ENCODE data around the gene DOCK9.
"Not testable (repeated sequence)": the region's sequence is repeated elsewhere in the genome, so short reads cannot be mapped to it uniquely, and the experiment has no call there.

Gene DOCK9

DNA sequence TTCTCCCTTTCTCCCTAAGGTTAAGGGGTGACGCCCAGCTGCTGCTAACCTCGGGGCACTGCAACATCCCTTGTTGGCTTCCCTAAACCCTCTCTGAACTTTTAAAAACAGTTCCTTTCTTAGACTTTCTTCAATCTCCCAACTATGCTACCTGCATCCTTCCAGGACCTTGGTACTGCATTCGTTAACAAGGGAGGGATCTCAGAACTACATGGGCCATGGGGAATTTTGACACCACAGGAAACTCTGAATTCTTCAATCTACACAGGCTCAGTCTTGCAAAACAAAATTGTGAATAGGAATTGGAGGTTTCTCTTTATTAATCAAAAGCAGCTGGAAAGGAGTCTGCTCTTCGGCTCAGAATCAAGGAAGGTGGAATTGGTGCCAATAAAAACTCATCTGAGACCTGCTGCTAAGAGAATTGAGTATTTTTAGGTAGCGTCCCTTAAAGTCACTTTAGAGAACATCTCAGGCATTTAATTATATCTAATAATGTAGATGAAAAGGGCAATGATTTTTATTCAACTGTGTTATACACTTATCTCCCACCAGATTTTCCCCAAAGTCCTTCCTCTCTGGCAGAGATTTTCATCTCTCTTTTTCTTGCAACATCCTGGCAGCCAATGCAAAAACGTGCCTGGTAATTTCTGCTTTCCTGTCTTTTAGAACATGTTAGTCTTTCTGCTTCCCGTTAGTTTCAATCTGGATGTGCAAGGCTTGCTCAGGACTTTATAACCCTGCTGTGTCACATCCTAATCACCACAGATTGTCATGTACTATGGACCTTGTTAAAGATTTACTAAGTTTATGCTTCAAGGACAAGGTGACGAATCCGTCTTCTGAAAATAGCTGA lies 156.3 kb downstream of the DOCK9 start:
- TF ChIP-seq, protein P1, sequence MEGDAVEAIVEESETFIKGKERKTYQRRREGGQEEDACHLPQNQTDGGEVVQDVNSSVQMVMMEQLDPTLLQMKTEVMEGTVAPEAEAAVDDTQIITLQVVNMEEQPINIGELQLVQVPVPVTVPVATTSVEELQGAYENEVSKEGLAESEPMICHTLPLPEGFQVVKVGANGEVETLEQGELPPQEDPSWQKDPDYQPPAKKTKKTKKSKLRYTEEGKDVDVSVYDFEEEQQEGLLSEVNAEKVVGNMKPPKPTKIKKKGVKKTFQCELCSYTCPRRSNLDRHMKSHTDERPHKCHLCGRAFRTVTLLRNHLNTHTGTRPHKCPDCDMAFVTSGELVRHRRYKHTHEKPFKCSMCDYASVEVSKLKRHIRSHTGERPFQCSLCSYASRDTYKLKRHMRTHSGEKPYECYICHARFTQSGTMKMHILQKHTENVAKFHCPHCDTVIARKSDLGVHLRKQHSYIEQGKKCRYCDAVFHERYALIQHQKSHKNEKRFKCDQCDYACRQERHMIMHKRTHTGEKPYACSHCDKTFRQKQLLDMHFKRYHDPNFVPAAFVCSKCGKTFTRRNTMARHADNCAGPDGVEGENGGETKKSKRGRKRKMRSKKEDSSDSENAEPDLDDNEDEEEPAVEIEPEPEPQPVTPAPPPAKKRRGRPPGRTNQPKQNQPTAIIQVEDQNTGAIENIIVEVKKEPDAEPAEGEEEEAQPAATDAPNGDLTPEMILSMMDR (IDR thresholded peaks at IDR 0.05; ENCODE audit: low read depth, low read length) = no peak
- H3K4me3 ChIP-seq (ENCODE audit: low read depth, low read length) = no peak overlapping the region

DNA sequence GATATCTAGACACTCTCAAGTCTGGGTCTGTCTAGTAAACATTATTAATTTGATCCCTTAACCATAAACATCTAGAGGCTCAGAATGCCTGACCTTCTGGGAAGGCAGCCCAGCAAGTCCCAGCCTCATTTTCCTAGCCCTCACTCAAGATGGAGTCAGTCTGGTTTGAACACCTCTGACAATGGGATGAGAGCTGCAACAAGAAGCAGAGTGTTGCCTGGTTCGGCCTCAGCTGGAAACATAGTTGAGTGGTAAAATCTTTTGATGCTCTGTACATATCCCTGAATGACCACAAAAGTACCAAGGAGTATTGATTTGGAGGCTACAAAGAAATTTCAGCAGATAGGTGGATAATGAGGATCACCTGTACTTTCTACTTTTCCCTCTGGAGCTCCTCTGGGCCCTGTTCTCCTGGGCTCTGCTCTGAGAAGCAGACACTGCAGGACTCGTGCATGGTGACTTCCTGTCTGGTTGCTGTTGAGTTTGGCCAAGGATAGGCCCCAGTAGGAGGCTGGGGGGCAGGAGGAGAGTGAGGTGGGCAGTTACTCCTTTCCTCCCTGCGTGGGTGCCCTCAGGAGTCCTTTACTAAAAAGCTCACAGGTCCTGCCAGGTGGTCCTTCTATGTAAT lies 157.0 kb downstream of the DOCK9 start:
- H3K4me3 ChIP-seq (ENCODE audit: low read depth, low read length) = no peak overlapping the region
- TF ChIP-seq, protein P1 (IDR thresholded peaks at IDR 0.05; ENCODE audit: low read depth, low read length) = no peak

DNA sequence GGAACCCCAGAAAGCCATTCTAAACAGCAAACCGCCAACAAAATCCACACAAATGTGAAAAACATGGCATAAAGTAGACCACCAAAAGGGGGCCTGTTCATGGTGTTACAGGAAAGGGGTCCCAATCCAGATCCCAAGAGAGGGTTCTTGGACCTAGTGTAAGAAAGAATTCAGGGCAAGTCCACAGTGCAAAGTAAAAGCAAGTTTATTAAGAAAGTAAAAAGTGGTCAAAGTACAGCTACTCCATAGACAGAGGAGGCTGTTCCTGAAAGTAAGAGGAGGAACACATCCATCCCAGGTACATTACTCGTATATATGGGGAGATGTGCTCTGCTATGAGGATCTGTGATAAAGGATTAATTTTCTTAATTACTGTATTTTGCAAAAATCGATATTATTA lies 157.6 kb downstream of the DOCK9 start:
- TF ChIP-seq, protein P1 (IDR thresholded peaks at IDR 0.05; ENCODE audit: low read depth, low read length) = no peak
- H3K4me3 ChIP-seq (ENCODE audit: low read depth, low read length) = no peak overlapping the region

DNA sequence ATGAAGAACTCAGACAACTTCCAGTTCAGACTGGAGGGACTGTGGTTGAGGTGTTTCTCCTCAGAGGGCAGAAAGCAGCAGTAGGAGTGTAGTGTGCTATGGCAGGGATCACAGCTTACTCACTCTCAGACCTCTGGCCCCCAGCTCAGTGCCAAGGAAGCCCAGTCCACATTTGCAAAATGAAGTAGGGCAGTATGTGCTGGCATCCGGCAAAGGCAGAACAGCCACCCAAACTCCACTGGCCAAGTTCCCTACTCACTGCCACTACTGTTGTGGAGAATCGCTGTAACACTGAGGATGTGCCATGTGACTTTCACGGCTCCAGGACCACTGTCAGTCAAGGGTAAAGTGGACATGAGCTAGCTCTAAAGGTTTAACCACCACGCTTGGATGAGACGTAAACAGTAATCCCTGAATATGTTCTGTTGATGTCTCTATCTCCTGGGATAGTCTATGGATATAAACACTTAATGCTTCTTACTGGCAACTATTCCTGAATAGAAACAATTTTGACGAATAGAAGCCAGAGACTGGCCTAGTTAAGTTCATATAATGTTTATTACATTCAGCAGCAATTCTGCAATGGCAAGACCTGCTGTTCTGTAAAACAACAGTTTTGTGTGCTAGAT lies 158.4 kb downstream of the DOCK9 start:
- TF ChIP-seq, protein P1 (IDR thresholded peaks at IDR 0.05; ENCODE audit: low read depth, low read length) = no peak
- no peak overlapping the region for H3K4me3 ChIP-seq (ENCODE audit: low read depth, low read length)

DNA sequence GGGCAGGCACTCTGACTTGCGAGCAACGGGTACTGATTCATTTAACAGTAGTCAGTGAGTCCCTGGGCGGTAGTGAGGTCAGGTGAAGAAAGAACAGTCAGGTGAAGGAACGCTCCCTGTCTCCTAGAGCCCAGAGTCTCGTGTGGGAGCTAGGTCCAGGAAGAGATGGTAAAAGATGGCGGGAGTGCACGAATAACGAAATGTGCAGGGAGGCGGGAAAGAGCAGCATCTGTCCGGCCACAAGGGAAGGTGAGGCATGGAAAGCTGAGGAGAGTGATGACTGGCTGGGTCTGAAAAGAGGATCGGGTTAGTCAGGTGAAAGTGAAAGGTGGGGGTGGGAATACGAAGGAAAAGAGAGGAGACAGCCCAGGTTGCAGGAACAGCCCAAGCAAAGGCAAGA lies 161.5 kb downstream of the DOCK9 start:
- TF ChIP-seq, protein P1 (IDR thresholded peaks at IDR 0.05; ENCODE audit: low read depth, low read length) = no peak

DNA sequence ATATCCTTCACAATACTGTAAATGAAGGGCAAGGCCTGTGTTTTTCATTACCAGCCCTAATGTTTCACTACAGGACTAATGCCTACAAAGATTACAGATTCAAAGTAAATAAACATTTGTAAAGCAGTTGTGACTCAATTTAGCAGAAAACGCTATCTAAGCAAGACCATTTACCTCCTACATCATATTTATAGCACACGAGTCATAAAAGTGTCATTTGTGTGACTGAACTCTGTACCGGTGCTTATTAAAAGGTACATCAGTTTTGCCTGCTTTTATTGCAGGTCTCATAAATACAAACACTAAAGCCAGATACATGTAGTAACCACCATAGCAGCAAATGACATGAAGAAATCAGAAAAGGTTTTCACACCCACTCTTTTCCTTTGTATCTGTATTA lies 163.9 kb downstream of the DOCK9 start:
- H3K4me3 ChIP-seq (ENCODE audit: low read depth, low read length) = no peak overlapping the region
- TF ChIP-seq, protein P1 (IDR thresholded peaks at IDR 0.05; ENCODE audit: low read depth, low read length) = no peak

More for the DNA sequence above, 161.5 kb downstream of the DOCK9 start:
- no peak overlapping the region for H3K4me3 ChIP-seq (ENCODE audit: low read depth, low read length)

DNA sequence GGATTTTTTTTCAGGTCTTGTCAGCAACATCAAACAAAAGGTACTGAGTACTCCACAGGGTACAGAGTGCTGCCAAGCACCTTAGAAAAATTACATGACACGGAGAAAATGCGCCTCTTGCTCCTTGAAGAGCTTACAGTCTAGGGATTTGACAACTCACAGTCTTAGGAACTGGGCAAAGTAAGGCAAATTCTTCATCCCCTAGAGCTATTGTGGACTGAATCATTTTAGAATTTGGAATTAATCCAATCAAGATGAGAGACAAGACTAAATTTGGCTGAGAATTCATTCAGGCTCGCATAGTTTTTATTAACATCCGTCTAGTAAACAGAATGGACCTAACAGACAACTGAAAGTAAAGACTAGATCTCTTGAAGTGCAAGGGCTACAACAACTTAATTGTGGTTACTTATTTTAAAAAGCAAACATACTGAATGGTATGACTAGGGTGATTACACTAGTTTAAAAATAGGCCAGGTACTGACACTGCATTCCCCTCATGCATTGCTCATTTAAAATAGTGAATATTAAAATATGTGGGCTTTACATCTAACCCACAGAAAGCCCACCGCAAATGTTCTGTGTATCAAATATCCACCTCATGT lies 165.6 kb downstream of the DOCK9 start:
- not testable (repeated sequence) for H3K4me3 ChIP-seq (ENCODE audit: low read depth, low read length)

Data from WI38 (cell line).